HG02571 (cell line): ENCODE data around the gene PAK5.

Experiments
- ATAC-seq: cut with Tn5 transposase; IDR thresholded peaks from one replicate; pipeline ENCODE4 v1.9.1; 2021; ENCODE audit warnings: mild to moderate bottlenecking, moderate library complexity; ENCODE audit not compliant: unreplicated experiment

Gene PAK5

DNA sequence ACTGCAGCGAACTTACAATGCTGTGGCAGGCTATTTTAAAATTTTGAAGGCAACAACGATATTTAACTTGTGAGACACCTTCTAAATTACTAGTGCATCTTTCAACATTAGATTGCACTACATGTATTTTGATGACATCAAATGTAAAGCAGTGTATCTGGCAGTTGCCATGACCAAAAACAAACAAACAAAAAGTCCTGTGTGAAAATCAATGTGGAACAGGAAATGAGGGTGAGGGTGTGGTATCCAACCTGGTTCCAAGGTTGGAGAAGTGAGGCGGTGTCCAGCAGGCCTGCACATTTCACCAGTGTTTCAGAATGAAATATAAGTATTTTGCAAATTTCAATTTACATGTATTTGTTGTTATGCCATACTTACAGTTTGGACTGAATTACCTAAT is 212.5 kb downstream of the PAK5 start:
- no peak for ATAC-seq

DNA sequence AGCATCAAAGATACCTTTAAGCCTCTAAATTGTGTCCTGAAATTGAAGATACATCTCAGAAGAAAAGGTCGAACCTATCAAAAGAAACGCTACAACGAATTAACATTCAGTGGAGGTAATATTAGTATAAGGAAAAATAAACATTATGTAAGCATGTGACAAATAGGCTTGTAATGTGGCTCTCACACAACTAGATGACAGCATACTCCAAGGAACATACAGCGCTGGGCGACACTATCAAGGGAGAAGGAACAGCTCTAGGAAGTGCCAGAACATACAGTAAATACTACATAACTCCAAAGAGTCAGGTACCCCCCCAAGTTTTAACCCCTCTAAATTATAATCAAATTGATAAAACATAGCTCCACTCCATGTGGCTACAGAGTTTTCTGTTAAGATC is 220.9 kb downstream of the PAK5 start:
- ATAC-seq: no peak

DNA sequence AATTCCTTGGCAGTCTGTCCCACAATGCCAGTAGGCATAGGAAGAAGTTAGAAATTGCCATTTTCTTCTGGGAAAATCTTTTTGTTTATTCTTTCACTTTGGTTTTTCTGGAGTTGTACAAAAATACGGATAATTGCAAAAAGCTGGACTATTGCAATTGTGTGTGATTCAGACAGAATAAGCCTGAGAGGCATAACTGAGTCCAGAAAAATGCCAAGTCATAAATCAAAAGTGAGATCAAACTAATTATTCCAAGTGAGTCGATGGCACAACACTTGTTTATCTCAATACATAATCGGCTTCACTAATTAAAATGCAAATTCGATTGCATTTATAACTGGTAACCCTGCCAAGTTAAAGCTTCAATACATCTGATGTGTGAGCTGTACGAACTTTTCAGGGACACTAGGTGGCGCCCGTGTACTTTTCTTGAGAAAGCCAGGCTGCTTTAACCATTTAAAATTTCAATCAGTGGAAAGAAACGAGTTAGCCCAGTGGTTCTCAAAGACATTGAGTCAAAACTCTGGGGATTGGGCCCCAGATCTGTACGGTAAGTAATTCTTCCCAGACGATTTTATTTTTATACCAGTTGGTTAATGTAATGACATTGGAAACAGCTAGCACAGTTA is 221.9 kb downstream of the PAK5 start:
- peak; percentile 56 for ATAC-seq

- no peak for ATAC-seq
These were observed 222.4 kb downstream of the PAK5 start for GRCh38 chr20:9616455-9616805.

DNA sequence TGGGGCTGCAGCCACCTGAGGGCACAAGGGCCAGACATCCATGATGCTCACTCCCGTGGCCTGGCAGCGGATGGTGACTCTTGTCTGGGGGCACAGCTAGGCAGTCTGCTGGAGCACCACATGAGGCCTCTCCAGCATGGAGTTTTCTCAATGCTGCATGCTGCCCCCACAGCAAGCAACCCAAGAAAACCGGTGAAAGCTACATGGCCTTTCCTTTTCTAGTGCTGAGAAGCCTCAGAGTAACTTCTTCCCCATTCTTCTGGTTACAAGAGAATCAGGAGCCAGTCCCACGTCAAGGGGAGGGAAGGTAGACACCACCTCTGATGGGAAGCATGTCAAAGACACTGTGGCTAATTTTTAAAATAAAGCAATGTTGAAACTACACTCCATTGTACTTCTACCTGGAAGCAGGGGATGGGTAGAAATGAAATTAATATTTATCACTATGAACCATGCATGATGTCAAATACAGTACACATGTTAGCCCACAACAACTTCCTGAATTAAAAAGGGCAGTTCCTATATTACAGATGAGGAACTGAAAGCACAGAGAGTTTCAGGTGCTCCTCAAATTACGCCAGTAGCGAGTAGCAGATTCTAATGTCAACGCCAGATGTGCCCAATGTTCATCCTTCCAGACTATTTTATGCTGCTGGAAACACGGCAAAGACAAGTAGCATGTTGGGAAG is 223.0 kb downstream of the PAK5 start:
- peak; percentile 92 for ATAC-seq

DNA sequence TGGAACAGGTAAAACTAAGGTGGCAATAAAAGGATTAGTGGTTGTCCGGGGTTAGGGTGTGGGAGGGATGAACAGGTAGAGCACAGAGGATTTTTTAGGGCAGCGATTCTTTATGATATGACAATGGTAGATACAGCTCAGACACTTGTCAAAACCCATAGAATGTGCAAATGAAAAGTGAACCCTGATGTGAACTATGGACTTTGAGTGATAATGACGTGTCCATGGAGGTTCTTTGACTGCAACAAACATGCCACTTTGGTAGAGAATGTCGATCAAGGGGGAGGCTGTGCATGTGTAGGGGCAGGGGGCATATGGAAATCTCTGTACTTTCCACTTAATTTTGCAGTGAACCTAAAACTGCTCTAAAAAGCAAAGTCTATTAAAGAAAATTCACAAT is 223.8 kb downstream of the PAK5 start:
- ATAC-seq: no peak

DNA sequence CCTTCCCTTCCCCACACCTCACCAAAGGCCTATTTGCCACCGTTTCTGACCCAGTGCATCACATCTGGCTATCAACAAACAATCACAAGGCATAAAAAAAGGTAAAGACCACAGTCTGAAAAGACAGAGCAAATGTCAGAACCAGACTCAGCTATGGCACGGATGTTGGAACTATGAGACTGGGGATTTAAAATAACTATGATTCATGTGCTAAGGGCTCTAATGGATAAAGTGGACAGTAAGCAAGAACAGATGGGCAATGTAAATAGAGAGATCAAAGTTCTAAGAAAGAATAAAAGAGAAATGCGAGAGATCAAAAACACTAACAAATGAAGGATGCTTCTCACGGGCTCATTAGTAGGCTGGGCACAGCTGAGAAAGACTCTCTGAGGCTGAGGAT is 225.0 kb downstream of the PAK5 start:
- ATAC-seq: no peak

GRCh38 chr20:9611921-9612320 is 227.0 kb downstream of the PAK5 start:
- no peak for ATAC-seq

GRCh38 chr20:9610665-9611064 is 228.2 kb downstream of the PAK5 start:
- no peak for ATAC-seq

- ATAC-seq: no peak
These were observed 228.9 kb downstream of the PAK5 start for GRCh38 chr20:9609887-9610502.

- ATAC-seq: no peak
These were observed 230.1 kb downstream of the PAK5 start for GRCh38 chr20:9608639-9609340.

GRCh38 chr20:9602847-9603183 is 236.1 kb downstream of the PAK5 start:
- ATAC-seq: no peak

DNA sequence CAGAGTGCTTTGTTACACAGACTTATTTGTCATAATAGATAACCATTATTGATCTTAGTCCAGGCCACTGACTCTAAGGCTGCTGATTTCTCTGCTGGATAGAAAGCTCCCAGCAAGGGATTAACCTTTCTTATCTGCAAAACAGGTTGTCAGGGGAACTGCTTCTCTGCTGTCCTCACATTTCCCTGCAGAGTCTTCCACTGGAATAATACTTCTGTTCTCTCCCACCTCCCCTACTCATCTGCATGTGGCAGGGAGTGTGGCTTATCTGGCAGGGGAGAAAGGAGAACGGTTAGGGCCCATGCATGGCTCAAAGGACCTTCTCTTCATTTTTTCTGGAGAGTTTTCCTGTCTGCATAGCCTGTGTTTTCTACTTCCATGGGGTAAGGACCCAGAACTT is 238.3 kb downstream of the PAK5 start:
- ATAC-seq: no peak

- no peak for ATAC-seq
These were observed 241.3 kb downstream of the PAK5 start for GRCh38 chr20:9597547-9597946.

DNA sequence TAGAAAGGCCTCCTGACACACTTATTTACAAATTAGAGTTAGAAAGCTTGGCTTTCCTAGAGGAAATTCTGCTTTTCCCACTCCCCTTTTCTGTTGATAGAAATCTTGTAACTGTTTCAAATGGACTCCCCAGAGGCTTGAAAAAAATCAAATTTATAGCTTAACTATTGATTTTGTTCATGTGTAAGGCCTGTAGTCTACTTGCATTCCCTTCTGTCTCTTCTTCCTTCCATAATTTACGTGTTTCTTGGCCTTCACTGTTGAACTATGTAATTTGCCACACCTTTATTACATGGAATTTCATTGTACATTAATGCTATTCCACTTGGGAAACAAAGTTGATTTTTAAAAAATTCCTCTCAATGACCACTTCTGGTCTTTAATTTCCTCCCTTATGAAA is 243.1 kb downstream of the PAK5 start:
- no peak for ATAC-seq

DNA sequence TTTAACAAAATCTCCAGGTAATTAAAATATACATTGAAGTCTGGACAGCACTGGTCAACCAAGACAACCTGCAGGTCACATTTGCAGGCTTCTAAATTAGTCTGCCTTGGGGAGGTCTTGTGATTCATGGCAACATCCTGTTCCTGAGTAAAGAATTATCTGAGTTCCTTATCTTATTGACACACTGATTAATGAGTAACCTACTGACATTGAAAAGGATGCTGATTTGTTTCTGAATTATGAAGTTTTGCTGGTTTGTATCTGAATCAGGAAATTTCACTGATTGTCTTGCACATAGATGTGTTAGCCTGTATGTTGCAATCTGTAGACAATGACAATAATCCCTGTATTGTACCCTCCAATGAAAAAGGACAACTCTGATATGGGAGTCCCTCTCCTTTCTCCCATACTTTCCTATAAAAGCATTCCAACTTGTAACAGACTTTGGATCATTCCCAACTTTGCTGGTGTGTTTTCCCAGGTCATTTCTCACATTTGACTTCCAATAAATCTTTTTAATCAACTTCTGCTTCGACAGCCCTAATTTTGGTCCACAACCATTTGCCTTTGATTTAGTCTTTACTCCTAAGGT is 244.5 kb downstream of the PAK5 start:
- no peak for ATAC-seq

DNA sequence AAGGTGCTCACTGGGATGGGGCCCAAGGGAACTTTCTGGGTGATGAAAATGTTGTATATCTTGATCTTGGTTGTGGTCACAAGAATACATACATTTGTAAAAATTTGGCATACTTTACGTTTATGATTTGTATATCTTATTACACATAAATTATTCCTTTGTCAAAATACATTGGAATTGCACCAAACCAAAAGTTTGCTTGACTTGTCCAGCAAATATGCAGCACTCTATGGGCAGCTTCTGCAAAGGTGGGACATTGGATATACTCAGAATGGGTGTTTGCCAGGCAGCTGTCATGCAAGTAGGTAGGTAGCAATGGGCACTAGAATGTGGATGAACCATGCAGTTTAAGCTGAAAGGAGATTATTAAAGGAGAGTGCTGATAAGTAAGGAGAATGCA is 246.5 kb downstream of the PAK5 start:
- ATAC-seq: no peak

- no peak for ATAC-seq
These were observed 247.8 kb downstream of the PAK5 start for GRCh38 chr20:9591080-9591479.

DNA sequence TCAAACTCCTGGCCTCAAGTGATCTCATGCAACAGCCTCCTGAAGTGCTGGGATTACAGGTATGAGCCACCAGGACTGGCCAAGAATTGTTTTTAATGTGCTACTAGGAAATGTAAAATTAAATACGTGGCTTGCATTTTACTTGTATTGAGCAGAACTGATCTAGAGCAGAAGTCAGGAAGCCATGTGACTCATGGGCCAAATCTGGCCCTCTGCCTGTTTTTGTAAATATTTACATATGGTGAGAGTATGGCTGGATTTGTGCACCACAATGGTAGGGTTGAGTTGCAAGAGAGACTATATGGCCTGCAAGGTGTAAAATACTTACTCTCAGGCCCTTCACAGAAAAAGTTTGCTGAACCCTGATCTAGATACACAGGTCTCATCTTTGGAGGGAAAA is 248.7 kb downstream of the PAK5 start:
- no peak for ATAC-seq

DNA sequence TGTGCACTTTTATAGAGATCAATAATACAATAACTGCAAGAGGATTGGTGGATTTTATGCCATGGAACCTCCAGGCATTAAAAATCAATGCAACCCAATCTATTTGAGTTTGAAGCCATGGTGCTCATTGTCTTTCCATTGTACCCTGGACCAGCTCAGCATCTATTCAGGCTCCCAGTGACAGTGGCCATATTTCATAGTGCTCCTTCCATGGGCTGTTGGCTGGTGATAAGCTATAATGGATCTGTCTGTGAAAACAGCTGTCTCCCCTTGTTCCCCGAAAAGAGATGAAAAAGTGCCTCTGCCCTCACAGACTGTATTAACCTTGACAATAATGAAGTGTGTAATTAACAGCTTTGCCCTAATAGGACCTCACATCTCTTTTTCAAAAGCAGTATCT is 250.2 kb downstream of the PAK5 start:
- ATAC-seq: no peak

DNA sequence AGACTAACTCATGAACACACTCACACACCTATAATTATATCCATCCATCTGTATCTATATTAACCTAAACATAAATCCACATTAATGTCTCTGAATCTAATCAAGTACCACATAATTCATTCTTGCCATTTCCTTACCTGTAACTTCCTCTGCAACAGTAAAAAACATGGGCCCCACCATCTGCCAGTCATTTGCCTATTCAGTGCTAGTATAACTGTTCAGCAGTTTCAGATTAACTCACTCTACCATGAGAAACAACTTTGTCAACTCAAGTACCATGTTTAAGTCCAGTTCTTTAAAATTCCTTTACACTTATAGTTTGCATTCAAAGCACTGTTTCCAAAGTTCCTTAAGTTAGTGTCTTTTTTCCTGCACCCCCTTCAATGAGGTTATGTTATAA is 255.7 kb downstream of the PAK5 start:
- ATAC-seq: no peak

- no peak for ATAC-seq
These were observed 256.7 kb downstream of the PAK5 start for GRCh38 chr20:9582137-9582536.
